RWPE2 (cell line): ENCODE measurements around the gene NEGR1.

Source experiments
- ATAC-seq: fragments of 200-7000 bp; cut with Tn5 transposase; 3 replicates; pipeline ENCODE4 v1.9.1; 2021; ENCODE audit warnings: low read depth
- DNase-seq: peaks from one replicate; pipeline ENCODE4 v3.0.0-alpha.2; 2020; ENCODE audit warnings: low spot score
- H3K27ac ChIP-seq: fragments of 450-650 bp; 2 replicates; pipeline ENCODE4 v1.5.1; 2017; ENCODE audit warnings: mild to moderate bottlenecking; ENCODE audit not compliant: poor library complexity, severe bottlenecking
- H3K27me3 ChIP-seq: fragments of 250-450 bp; sonication (Bioruptor Pico); 2 replicates; pipeline ENCODE4 v1.5.1; 2021; ENCODE audit warnings: mild to moderate bottlenecking, moderate library complexity; ENCODE audit not compliant: insufficient read depth, poor library complexity, severe bottlenecking
- H3K36me3 ChIP-seq: fragments of 250-450 bp; sonication (Bioruptor Pico); 2 replicates; pipeline ENCODE4 v1.5.1; 2020; ENCODE audit warnings: low read depth, mild to moderate bottlenecking, moderate library complexity
- H3K4me1 ChIP-seq: fragments of 250-450 bp; sonication (Bioruptor Pico); 2 replicates; pipeline ENCODE4 v1.5.1; 2021; ENCODE audit warnings: mild to moderate bottlenecking, moderate library complexity; ENCODE audit not compliant: insufficient read depth, poor library complexity, severe bottlenecking
- H3K4me3 ChIP-seq: fragments of 250-450 bp; sonication (Bioruptor Pico); 2 replicates; pipeline ENCODE4 v1.5.1; 2021; ENCODE audit warnings: mild to moderate bottlenecking, moderate library complexity; ENCODE audit not compliant: severe bottlenecking
- H3K9me3 ChIP-seq: fragments of 250-450 bp; sonication (Bioruptor Pico); 2 replicates; pipeline ENCODE4 v1.5.1; 2021; ENCODE audit warnings: mild to moderate bottlenecking, moderate library complexity; ENCODE audit not compliant: severe bottlenecking
- CTCF ChIP-seq: fragments of 450-650 bp; IDR thresholded peaks from one replicate; pipeline ENCODE4 v1.5.1; 2017; ENCODE audit warnings: mild to moderate bottlenecking, moderate library complexity; ENCODE audit not compliant: poor library complexity, severe bottlenecking

NEGR1 gene

GRCh38 chr1:71350330-71350729, 932.0 kb downstream of the NEGR1 start:
- peak overlapping the region; percentile 51 for H3K27ac ChIP-seq
- TF ChIP-seq CTCF: no peak
- DNase-seq: no peak
- ATAC-seq: no peak
- H3K9me3 ChIP-seq: no peaks in the 10 kb centered on the region
- H3K4me1 ChIP-seq: peaks cover 19% of the 10 kb centered on the region
- H3K4me3 ChIP-seq: no peak overlapping the region
- no peaks in the 10 kb centered on the region for H3K27me3 ChIP-seq
- H3K36me3 ChIP-seq: no peaks in the 10 kb centered on the region
